Left lung (tissue), 10 donors: Measurements from ENCODE around the gene MED9. TPM values are rescaled to one million over a fixed set of nuclear protein-coding genes. Genes with fewer than 3 reads are reported as not detected.
A peak's percentile ranks its signal among the peaks of the same experiment; 100 is the strongest.

ENCODE experiments used
- ATAC-seq: fragments of 200-7000 bp; cut with Tn5 transposase; one replicate; pipeline ENCODE4 v1.9.1; 2020; ENCODE audit warnings: moderate library complexity
- DNase-seq, 4 donors: peaks; one replicate each; pipeline ENCODE4 v3.0.0-alpha.2; 2013 to 2020
- H3K27ac ChIP-seq, 2 donors: fragments of 200-600 bp; sonication (generic) in 1 of 2; one replicate each; pipeline versions ENCODE4 v1.5.0 to v1.8.0; 2020 to 2021
- H3K27me3 ChIP-seq, 2 donors: fragments of 200-600 bp; sonication (generic) in 1 of 2; one replicate each; pipeline versions ENCODE4 v1.5.0 to v1.8.0; 2020 to 2021
- H3K36me3 ChIP-seq, 2 donors: fragments of 200-600 bp; sonication (generic) in 1 of 2; one replicate each; pipeline versions ENCODE4 v1.5.0 to v1.8.0; 2020 to 2021
- H3K4me1 ChIP-seq, 2 donors: fragments of 200-600 bp; one replicate each; pipeline ENCODE4 v1.8.0; 2021
- H3K4me3 ChIP-seq, 2 donors: fragments of 200-600 bp; sonication (generic) in 1 of 2; one replicate each; pipeline versions ENCODE4 v1.5.0 to v1.8.0; 2020 to 2021; ENCODE audit warnings: mild to moderate bottlenecking in 1 of 2
- H3K9me3 ChIP-seq, 2 donors: fragments of 200-600 bp; sonication (generic) in 1 of 2; one replicate each; pipeline versions ENCODE4 v1.5.0 to v1.8.0; 2020 to 2021
- intact Hi-C, 2 donors: fragments of 100-400 bp; cut with DNase I; formaldehyde crosslinking; loops; one replicate each; pipeline versions ENCODE4 v1.11.2 to v1.14.2; 2022
- polyA plus RNA-seq, 6 donors: library from polyadenylated mRNA; unstranded; fragments of 120-200 nt; gene quantifications; one replicate each; pipeline ENCODE4 v1.2.1, GENCODE V29; 2013; ENCODE audit not compliant: insufficient read length in 6 of 6
- total RNA-seq, 2 donors: library from RNA; stranded (reverse); fragmentation: NEBNext Ultra II Directional; extraction: Animal tissue kit (Norgen Biotek cat#: 25700); gene quantifications; one replicate each; pipeline ENCODE4 v1.2.1, GENCODE V29; 2021
- TF ChIP-seq, protein P1 (sequence below), 2 donors: fragments of 200-600 bp; sonication (generic) in 1 of 2; IDR thresholded peaks; one replicate each; pipeline versions ENCODE4 v1.5.0 to v1.8.0; 2021; ENCODE audit warnings: antibody characterized with exemption in 2 of 2
- donor health status: DM: no; HTN: yes; CAD: no.
- donor health status: DM: no; HTN: no; CAD: no.

The MED9 gene
- total and polyA plus RNA-seq, 8 donors, result 11.5 to 17.1 (median 16.2) TPM

DNA sequence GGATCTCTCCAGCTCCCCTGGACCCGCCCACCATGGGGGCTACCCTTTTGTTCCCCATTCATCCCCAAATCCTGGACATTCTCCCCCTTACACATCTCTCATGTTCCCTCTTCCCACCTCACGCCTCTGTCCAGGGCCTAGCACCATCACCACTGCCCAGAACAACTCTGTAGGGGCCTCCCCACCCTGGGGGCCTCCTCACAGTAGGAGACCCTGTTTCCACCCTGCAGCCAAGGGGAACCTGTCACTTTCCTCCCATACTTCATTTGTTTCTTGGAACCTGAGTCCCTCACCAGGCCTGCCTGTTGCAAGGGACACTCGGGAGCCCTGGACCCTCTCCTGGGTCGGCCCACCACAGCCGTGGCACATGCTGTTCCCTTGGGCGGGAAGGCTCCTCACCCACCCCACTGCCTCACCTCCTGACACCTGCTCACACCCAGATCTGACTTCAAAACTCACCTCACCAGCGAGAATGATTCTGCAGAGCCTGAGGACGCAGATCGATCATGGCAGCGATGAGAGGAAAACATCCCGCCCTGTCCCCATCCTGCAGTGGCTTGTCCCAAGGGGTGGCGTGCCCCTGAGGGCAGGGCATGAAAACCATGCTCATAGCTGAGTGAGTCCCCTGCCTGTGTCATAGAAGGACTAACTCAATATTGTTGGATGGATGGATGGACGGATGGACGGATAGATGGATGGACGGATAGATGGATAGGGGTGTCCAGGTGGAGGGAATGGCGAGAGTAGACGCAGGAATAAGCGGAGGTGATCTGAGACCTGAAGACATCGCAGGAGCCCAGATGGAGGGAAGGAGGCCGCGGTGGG lies 26.2 kb downstream of the MED9 start:
- no peak overlapping the region for H3K4me3 ChIP-seq
- no peaks in the 10 kb centered on the region for H3K4me1 ChIP-seq
- no peaks in the 10 kb centered on the region for H3K36me3 ChIP-seq
- H3K27ac ChIP-seq, result no peak overlapping the region
- ATAC-seq, result no peak
- no peaks in the 10 kb centered on the region for H3K27me3 ChIP-seq
- H3K9me3 ChIP-seq, result no peaks in the 10 kb centered on the region
- peak in 1 of 4 donors; percentile 55 for DNase-seq
- TF ChIP-seq, protein P1, sequence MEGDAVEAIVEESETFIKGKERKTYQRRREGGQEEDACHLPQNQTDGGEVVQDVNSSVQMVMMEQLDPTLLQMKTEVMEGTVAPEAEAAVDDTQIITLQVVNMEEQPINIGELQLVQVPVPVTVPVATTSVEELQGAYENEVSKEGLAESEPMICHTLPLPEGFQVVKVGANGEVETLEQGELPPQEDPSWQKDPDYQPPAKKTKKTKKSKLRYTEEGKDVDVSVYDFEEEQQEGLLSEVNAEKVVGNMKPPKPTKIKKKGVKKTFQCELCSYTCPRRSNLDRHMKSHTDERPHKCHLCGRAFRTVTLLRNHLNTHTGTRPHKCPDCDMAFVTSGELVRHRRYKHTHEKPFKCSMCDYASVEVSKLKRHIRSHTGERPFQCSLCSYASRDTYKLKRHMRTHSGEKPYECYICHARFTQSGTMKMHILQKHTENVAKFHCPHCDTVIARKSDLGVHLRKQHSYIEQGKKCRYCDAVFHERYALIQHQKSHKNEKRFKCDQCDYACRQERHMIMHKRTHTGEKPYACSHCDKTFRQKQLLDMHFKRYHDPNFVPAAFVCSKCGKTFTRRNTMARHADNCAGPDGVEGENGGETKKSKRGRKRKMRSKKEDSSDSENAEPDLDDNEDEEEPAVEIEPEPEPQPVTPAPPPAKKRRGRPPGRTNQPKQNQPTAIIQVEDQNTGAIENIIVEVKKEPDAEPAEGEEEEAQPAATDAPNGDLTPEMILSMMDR (IDR thresholded peaks at IDR 0.05), result no peak
- intact Hi-C loops, result loop anchor here in 1 of 2 donors (10.0 kb wide), 1 partner anchor 82 kb away; no protein-coding TSS in a partner anchor

DNA sequence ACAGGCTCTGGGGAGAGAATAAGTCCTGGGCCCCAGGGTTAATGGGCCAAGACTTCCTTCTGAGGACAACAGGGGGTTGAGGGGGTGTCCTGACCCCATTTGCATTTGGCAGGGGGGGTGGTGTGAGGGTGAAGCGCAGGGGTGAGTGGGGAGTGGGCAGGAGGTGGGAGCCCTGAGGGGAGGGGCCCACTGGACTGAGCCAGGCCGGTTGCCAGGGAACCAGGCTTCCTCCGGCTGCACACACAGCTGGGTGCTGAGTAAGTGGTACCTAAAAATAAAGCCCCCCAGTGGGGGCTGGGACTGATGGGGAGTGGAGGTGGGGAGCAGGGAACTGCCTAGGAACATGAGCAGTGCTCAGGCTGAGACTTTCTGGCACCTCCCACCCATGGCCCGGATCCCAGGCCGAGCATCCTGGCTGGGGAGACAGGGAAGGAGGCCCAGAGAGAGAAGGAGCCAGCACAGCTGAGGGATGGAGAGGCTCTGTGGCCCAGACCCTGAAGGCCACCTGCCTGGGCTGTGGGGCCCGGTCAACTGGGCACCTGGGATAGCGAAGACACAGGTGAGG lies 26.8 kb downstream of the MED9 start:
- intact Hi-C loops, result loop anchor here in 1 of 2 donors (10.0 kb wide), 1 partner anchor 81 kb away; no protein-coding TSS in a partner anchor
- Histone ChIP-seq H3K9me3 (no peaks in the 10 kb centered on the region), H3K36me3 (no peaks in the 10 kb centered on the region), H3K27ac (no peak overlapping the region), H3K4me1 (no peaks in the 10 kb centered on the region), H3K27me3 (no peaks in the 10 kb centered on the region), H3K4me3 (no peak overlapping the region)
- TF ChIP-seq, protein P1 (IDR thresholded peaks at IDR 0.05), result no peak
- ATAC-seq (no peak), DNase-seq (peak in 1 of 4 donors; percentile 53)

DNA sequence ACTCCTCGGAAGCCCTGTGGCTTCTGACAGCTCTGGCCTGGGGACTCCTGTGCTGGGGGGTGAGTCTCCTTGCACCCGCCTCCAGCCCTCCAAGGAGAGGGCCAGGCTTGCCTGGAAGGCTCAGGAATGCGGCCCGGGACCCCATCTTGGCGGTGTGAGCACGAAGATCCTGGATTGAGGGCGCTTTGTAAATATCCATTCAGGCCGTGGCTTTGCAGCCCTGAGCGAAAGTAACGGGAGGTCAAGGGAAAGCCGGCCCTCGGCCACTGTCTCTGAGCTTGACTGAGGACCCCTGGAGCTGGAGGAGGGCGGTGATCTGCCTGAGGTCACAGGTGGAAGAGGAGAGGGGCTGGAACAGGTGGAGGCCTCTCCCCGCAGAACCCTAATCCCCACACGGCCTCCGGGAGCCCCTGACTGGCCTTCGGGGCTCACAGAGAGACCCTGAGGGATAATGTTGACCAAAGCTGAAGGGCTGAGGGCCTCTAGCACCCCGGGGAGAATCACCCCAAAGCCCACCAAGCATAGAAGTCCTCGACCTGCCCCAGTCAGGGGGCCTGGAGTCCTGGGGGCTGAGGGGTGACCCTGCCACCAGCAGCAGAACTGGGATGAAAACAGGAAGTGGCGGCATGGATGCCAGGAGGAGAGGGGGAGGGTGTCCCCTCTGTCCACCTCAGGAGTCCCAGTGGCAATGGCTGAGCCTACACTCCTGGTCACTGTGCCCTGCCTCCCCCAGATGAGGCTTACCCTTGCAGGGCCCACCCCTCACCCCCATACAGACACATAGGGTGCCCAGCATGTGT lies 27.7 kb downstream of the MED9 start:
- no peaks in the 10 kb centered on the region for H3K4me1 ChIP-seq

DNA sequence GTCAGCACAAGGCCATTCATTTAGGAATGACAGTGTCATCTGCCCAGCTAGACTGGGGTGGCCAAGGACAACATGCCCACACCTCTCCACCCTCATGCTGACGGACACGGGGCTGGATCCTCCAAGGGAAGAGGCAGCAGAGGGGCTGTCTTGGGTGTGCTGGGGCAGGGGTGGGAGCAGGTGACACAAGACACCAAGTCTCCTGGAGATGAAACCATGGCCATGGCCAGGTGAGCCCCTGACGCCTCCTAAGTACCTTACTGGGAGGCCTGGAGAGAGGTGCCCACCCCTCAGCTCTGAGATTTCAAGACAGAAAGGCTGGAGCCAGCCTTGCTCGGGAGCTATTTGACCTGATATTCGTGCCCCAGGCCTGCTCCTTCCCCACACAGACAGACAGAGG lies 28.4 kb downstream of the MED9 start:
- DNase-seq (peak in 1 of 4 donors; percentile 32), ATAC-seq (no peak)
- H3K4me1 ChIP-seq, result no peaks in the 10 kb centered on the region
- intact Hi-C loops, result loop anchor here in 1 of 2 donors (10.0 kb wide), 1 partner anchor 80 kb away; no protein-coding TSS in a partner anchor
- TF ChIP-seq, protein P1 (IDR thresholded peaks at IDR 0.05), result no peak
- no peaks in the 10 kb centered on the region for H3K9me3 ChIP-seq
- no peaks in the 10 kb centered on the region for H3K27me3 ChIP-seq
- no peak overlapping the region for H3K4me3 ChIP-seq
- no peaks in the 10 kb centered on the region for H3K36me3 ChIP-seq
- H3K27ac ChIP-seq, result no peak overlapping the region

More for the DNA sequence above, 27.7 kb downstream of the MED9 start:
- Histone ChIP-seq H3K4me3 (no peak overlapping the region), H3K27me3 (no peaks in the 10 kb centered on the region), H3K36me3 (no peaks in the 10 kb centered on the region), H3K9me3 (no peaks in the 10 kb centered on the region), H3K27ac (no peak overlapping the region)
- ATAC-seq (no peak), DNase-seq (peak in 1 of 4 donors; percentile 65)
- TF ChIP-seq, protein P1 (IDR thresholded peaks at IDR 0.05), result no peak
- intact Hi-C loops, result loop anchor here in 1 of 2 donors (10.0 kb wide), 1 partner anchor 80 kb away; no protein-coding TSS in a partner anchor
